ENCODE results near the gene NWD2.

NWD2 gene

GRCh38 chr4:37243051-37243450, 1.5 kb upstream of the NWD2 start:
- peaks cover 47% of the 10 kb centered on the region for H3K27me3 ChIP-seq (ENCODE audit: control insufficient read depth, insufficient read depth, low read length)

GRCh38 chr4:37243722-37244582, 591 bp upstream of the NWD2 start:
- H3K36me3 ChIP-seq (ENCODE audit: control insufficient read depth, insufficient read depth, low read length), result no peaks in the 10 kb centered on the region
- peaks cover 47% of the 10 kb centered on the region for H3K27me3 ChIP-seq (ENCODE audit: control insufficient read depth, insufficient read depth, low read length)
- H3K9ac ChIP-seq (ENCODE audit: low read length), result no peak overlapping the region
- no peaks in the 10 kb centered on the region for H3K4me1 ChIP-seq (ENCODE audit: control insufficient read depth, insufficient read depth, low read length)
- no peak overlapping the region for H3K4me3 ChIP-seq (ENCODE audit: low read length)
- H3K9me3 ChIP-seq (ENCODE audit: control insufficient read depth, low read length), result no peaks in the 10 kb centered on the region

More at GRCh38 chr4:37243051-37243450, 1.5 kb upstream of the NWD2 start:
- H3K9me3 ChIP-seq (ENCODE audit: control insufficient read depth, low read length), result no peaks in the 10 kb centered on the region
- H3K36me3 ChIP-seq (ENCODE audit: control insufficient read depth, insufficient read depth, low read length), result no peaks in the 10 kb centered on the region
- no peaks in the 10 kb centered on the region for H3K4me1 ChIP-seq (ENCODE audit: control insufficient read depth, insufficient read depth, low read length)
- no peak overlapping the region for H3K4me3 ChIP-seq (ENCODE audit: low read length)
- no peak overlapping the region for H3K9ac ChIP-seq (ENCODE audit: low read length)

GRCh38 chr4:37245391-37245954, 930 bp downstream of the NWD2 start:
- Histone ChIP-seq H3K27me3 (ENCODE audit: control insufficient read depth, insufficient read depth, low read length) (peaks cover 47% of the 10 kb centered on the region), H3K4me1 (ENCODE audit: control insufficient read depth, insufficient read depth, low read length) (no peaks in the 10 kb centered on the region), H3K36me3 (ENCODE audit: control insufficient read depth, insufficient read depth, low read length) (no peaks in the 10 kb centered on the region), H3K4me3 (ENCODE audit: low read length) (no peak overlapping the region), H3K9me3 (ENCODE audit: control insufficient read depth, low read length) (no peaks in the 10 kb centered on the region), H3K9ac (ENCODE audit: low read length) (no peak overlapping the region)

DNA sequence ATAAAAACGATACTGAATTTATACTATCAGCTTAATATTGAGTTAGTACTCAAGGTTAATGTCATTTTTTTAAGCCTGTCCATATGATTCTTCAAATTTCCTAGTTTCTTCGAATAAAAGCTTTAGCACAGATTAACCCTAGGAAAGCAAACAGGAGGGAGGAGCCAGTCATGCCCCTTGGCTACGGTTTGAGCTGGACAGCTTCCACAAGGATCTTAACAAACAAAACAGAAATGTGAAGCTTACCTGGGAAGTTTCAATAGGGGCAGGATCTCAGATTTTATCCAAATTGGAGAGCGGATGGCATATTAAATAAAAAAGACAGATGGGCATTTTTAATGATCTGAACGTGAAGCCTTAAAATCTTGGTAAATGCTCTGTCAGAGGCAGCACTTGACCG, 2.3 kb downstream of the NWD2 start:
- Histone ChIP-seq H3K9me3 (ENCODE audit: control insufficient read depth, low read length) (no peaks in the 10 kb centered on the region), H3K27me3 (ENCODE audit: control insufficient read depth, insufficient read depth, low read length) (peaks cover 44% of the 10 kb centered on the region)

GRCh38 chr4:37258221-37258620, 13.7 kb downstream of the NWD2 start:
- H3K27me3 ChIP-seq (ENCODE audit: control insufficient read depth, insufficient read depth, low read length), result no peaks in the 10 kb centered on the region
- H3K4me3 ChIP-seq (ENCODE audit: low read length), result no peak overlapping the region
- no peaks in the 10 kb centered on the region for H3K4me1 ChIP-seq (ENCODE audit: control insufficient read depth, insufficient read depth, low read length)
- no peaks in the 10 kb centered on the region for H3K9me3 ChIP-seq (ENCODE audit: control insufficient read depth, low read length)
- H3K9ac ChIP-seq (ENCODE audit: low read length), result no peak overlapping the region
- no peaks in the 10 kb centered on the region for H3K36me3 ChIP-seq (ENCODE audit: control insufficient read depth, insufficient read depth, low read length)

More for the DNA sequence above, 2.3 kb downstream of the NWD2 start:
- Histone ChIP-seq H3K9ac (ENCODE audit: low read length) (no peak overlapping the region), H3K36me3 (ENCODE audit: control insufficient read depth, insufficient read depth, low read length) (no peaks in the 10 kb centered on the region), H3K4me1 (ENCODE audit: control insufficient read depth, insufficient read depth, low read length) (no peaks in the 10 kb centered on the region), H3K4me3 (ENCODE audit: low read length) (no peak overlapping the region)

DNA sequence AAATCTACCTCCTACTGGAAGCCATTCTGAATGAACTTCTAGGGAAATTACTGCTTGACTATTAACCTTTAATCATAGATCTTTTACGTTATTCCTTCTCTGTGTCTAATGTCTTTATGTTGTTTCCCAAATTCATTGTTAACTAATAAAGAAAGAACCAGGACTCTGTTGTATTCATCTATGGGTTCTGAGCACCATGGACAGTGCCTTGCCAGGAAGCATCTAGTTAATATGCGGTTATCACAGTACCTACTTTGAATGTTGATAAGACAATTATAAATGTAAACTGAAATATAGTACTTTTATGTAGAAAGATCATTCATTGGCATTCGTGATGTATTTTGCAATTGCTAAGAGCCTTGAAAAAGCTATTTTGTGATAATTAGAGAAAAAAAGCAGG, 23.8 kb downstream of the NWD2 start:
- H3K9me3 ChIP-seq (ENCODE audit: control insufficient read depth, low read length), result no peaks in the 10 kb centered on the region
- H3K4me1 ChIP-seq (ENCODE audit: control insufficient read depth, insufficient read depth, low read length), result no peaks in the 10 kb centered on the region
- no peak overlapping the region for H3K9ac ChIP-seq (ENCODE audit: low read length)
- no peak overlapping the region for H3K4me3 ChIP-seq (ENCODE audit: low read length)
- no peaks in the 10 kb centered on the region for H3K36me3 ChIP-seq (ENCODE audit: control insufficient read depth, insufficient read depth, low read length)
- H3K27me3 ChIP-seq (ENCODE audit: control insufficient read depth, insufficient read depth, low read length), result peaks cover 4% of the 10 kb centered on the region

- no peaks in the 10 kb centered on the region for H3K27me3 ChIP-seq (ENCODE audit: control insufficient read depth, insufficient read depth, low read length)
- no peak overlapping the region for H3K4me3 ChIP-seq (ENCODE audit: low read length)
- no peaks in the 10 kb centered on the region for H3K36me3 ChIP-seq (ENCODE audit: control insufficient read depth, insufficient read depth, low read length)
- H3K9ac ChIP-seq (ENCODE audit: low read length), result no peak overlapping the region
- no peaks in the 10 kb centered on the region for H3K4me1 ChIP-seq (ENCODE audit: control insufficient read depth, insufficient read depth, low read length)
- no peaks in the 10 kb centered on the region for H3K9me3 ChIP-seq (ENCODE audit: control insufficient read depth, low read length)
Measured at GRCh38 chr4:37279121-37279520, 34.6 kb downstream of the NWD2 start.

GRCh38 chr4:37279894-37280592, 35.5 kb downstream of the NWD2 start:
- Histone ChIP-seq H3K9ac (ENCODE audit: low read length) (no peak overlapping the region), H3K4me1 (ENCODE audit: control insufficient read depth, insufficient read depth, low read length) (no peaks in the 10 kb centered on the region)

GRCh38 chr4:37299468-37299867, 54.9 kb downstream of the NWD2 start:
- H3K27me3 ChIP-seq (ENCODE audit: control insufficient read depth, insufficient read depth, low read length), result no peaks in the 10 kb centered on the region
- H3K4me3 ChIP-seq (ENCODE audit: low read length), result no peak overlapping the region
- no peaks in the 10 kb centered on the region for H3K36me3 ChIP-seq (ENCODE audit: control insufficient read depth, insufficient read depth, low read length)
- no peak overlapping the region for H3K9ac ChIP-seq (ENCODE audit: low read length)
- no peaks in the 10 kb centered on the region for H3K4me1 ChIP-seq (ENCODE audit: control insufficient read depth, insufficient read depth, low read length)
- H3K9me3 ChIP-seq (ENCODE audit: control insufficient read depth, low read length), result no peaks in the 10 kb centered on the region

More at GRCh38 chr4:37279894-37280592, 35.5 kb downstream of the NWD2 start:
- no peaks in the 10 kb centered on the region for H3K27me3 ChIP-seq (ENCODE audit: control insufficient read depth, insufficient read depth, low read length)
- H3K9me3 ChIP-seq (ENCODE audit: control insufficient read depth, low read length), result no peaks in the 10 kb centered on the region
- H3K36me3 ChIP-seq (ENCODE audit: control insufficient read depth, insufficient read depth, low read length), result no peaks in the 10 kb centered on the region
- no peak overlapping the region for H3K4me3 ChIP-seq (ENCODE audit: low read length)

GRCh38 chr4:37304612-37305011, 60.1 kb downstream of the NWD2 start:
- no peaks in the 10 kb centered on the region for H3K9me3 ChIP-seq (ENCODE audit: control insufficient read depth, low read length)

DNA sequence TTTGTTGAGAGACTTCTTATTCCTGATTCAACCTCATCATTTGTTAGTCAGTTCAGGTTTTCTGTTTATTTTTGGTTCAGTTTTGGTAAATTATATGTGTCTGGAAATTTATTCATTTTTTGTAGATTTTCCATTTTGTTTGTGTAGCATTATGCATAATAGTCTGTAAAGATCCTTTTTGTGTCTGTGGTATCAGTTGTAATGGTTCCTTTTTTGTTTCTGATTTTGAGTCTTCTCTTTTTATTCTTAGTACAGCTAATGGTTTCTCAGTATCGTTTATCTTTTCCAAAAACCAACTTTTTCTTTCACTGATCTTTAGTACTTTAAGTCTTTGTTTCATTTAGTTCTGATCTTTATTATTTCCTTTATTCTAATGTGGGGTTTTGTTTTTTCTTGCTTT, 61.4 kb downstream of the NWD2 start:
- H3K9ac ChIP-seq (ENCODE audit: low read length), result no peak overlapping the region
- no peaks in the 10 kb centered on the region for H3K4me1 ChIP-seq (ENCODE audit: control insufficient read depth, insufficient read depth, low read length)
- H3K36me3 ChIP-seq (ENCODE audit: control insufficient read depth, insufficient read depth, low read length), result no peaks in the 10 kb centered on the region
- H3K27me3 ChIP-seq (ENCODE audit: control insufficient read depth, insufficient read depth, low read length), result no peaks in the 10 kb centered on the region
- H3K9me3 ChIP-seq (ENCODE audit: control insufficient read depth, low read length), result no peaks in the 10 kb centered on the region
- no peak overlapping the region for H3K4me3 ChIP-seq (ENCODE audit: low read length)

More at GRCh38 chr4:37304612-37305011, 60.1 kb downstream of the NWD2 start:
- Histone ChIP-seq H3K9ac (ENCODE audit: low read length) (no peak overlapping the region), H3K4me1 (ENCODE audit: control insufficient read depth, insufficient read depth, low read length) (no peaks in the 10 kb centered on the region), H3K4me3 (ENCODE audit: low read length) (no peak overlapping the region), H3K36me3 (ENCODE audit: control insufficient read depth, insufficient read depth, low read length) (no peaks in the 10 kb centered on the region), H3K27me3 (ENCODE audit: control insufficient read depth, insufficient read depth, low read length) (no peaks in the 10 kb centered on the region)

- H3K4me1 ChIP-seq (ENCODE audit: control insufficient read depth, insufficient read depth, low read length), result no peaks in the 10 kb centered on the region
- no peaks in the 10 kb centered on the region for H3K9me3 ChIP-seq (ENCODE audit: control insufficient read depth, low read length)
- no peak overlapping the region for H3K9ac ChIP-seq (ENCODE audit: low read length)
- no peak overlapping the region for H3K4me3 ChIP-seq (ENCODE audit: low read length)
- no peaks in the 10 kb centered on the region for H3K27me3 ChIP-seq (ENCODE audit: control insufficient read depth, insufficient read depth, low read length)
- no peaks in the 10 kb centered on the region for H3K36me3 ChIP-seq (ENCODE audit: control insufficient read depth, insufficient read depth, low read length)
Measured at GRCh38 chr4:37317104-37317643, 72.6 kb downstream of the NWD2 start.
